GM12891 (cell line): ENCODE results near the gene PPP1R12C.

Source experiments
- POLR2A ChIP-seq: IDR thresholded peaks from 2 replicates; pipeline ENCODE4 v1.6.1; 2011; ENCODE audit warnings: low read depth, low read length, control low read depth
- POLR2AphosphoS5 ChIP-seq: IDR thresholded peaks from 2 replicates; pipeline ENCODE4 v1.6.1; 2011; ENCODE audit warnings: low read depth, low read length, control low read depth
- POU2F2 ChIP-seq: IDR thresholded peaks from 2 replicates; pipeline ENCODE4 v1.6.1; 2011; ENCODE audit warnings: low read depth, mild to moderate bottlenecking, control low read depth, low read length, moderate library complexity
- SPI1 ChIP-seq: IDR thresholded peaks from 2 replicates; pipeline ENCODE4 v1.6.1; 2011; ENCODE audit warnings: low read depth, low read length, control low read depth
- TAF1 ChIP-seq: IDR thresholded peaks from 2 replicates; pipeline ENCODE4 v1.6.1; 2011; ENCODE audit warnings: low read depth, low read length, control low read depth

GRCh38 chr19:55145232-55145631 lies 27.8 kb upstream of the PPP1R12C start:
- TF ChIP-seq POLR2AphosphoS5 (no peak), SPI1 (no peak), POLR2A (no peak), TAF1 (no peak), POU2F2 (no peak)
